Liver (tissue), 9 donors: ENCODE measurements around the gene LRRC27. TPM values are rescaled to one million over a fixed set of nuclear protein-coding genes. Genes with fewer than 3 reads are reported as not detected.
"Not testable (repeated sequence)": the region's sequence is repeated elsewhere in the genome, so short reads cannot be mapped to it uniquely, and the experiment has no call there.

Experiments used
- DNase-seq: peaks from one replicate; pipeline ENCODE4 v3.0.0-alpha.2; 2017; ENCODE audit warnings: low spot score
- H3K27ac ChIP-seq, 2 donors: one replicate each; pipeline ENCODE4 v1.7.0; 2013; ENCODE audit warnings: inconsistent platforms in 2 of 2, low read length in 2 of 2, control low read depth in 1 of 2, low read depth in 1 of 2, mild to moderate bottlenecking in 1 of 2
- H3K27me3 ChIP-seq, 4 donors: one replicate each; pipeline versions ENCODE4 v1.6.1 to v1.7.0; 2013; ENCODE audit warnings: low read length in 3 of 4, inconsistent platforms in 1 of 4, mild to moderate bottlenecking in 1 of 4, moderate library complexity in 1 of 4; ENCODE audit not compliant: control insufficient read depth in 4 of 4, insufficient read depth in 4 of 4
- H3K36me3 ChIP-seq, 4 donors: one replicate each; pipeline versions ENCODE4 v1.6.1 to v1.7.0; 2013; ENCODE audit warnings: low read length in 3 of 4, mild to moderate bottlenecking in 3 of 4, low read depth in 1 of 4, moderate library complexity in 1 of 4; ENCODE audit not compliant: control insufficient read depth in 4 of 4, insufficient read depth in 3 of 4
- H3K4me1 ChIP-seq, 4 donors: one replicate each; pipeline versions ENCODE4 v1.6.1 to v1.7.0; 2013; ENCODE audit warnings: low read length in 3 of 4, mild to moderate bottlenecking in 3 of 4, moderate library complexity in 1 of 4; ENCODE audit not compliant: control insufficient read depth in 4 of 4, insufficient read depth in 4 of 4
- H3K4me3 ChIP-seq, 3 donors: one replicate each; pipeline versions ENCODE4 v1.6.1 to v1.7.0; 2013; ENCODE audit warnings: low read length in 3 of 3, control low read depth in 1 of 3, low read depth in 1 of 3, mild to moderate bottlenecking in 1 of 3
- H3K9ac ChIP-seq, 2 donors: one replicate each; pipeline ENCODE4 v1.7.0; 2013; ENCODE audit warnings: low read length in 2 of 2, mild to moderate bottlenecking in 2 of 2, moderate library complexity in 2 of 2, control low read depth in 1 of 2, low read depth in 1 of 2
- H3K9me3 ChIP-seq, 4 donors: one replicate each; pipeline versions ENCODE4 v1.6.1 to v1.7.0; 2013; ENCODE audit warnings: low read length in 3 of 4; ENCODE audit not compliant: control insufficient read depth in 4 of 4
- ATF3 ChIP-seq: IDR thresholded peaks from 2 replicates; pipeline ENCODE4 v1.6.1; 2016; ENCODE audit warnings: antibody characterized with exemption
- CTCF ChIP-seq: fragments of 150-350 bp; IDR thresholded peaks from 2 replicates; pipeline ENCODE4 v1.5.1; 2017; ENCODE audit warnings: improper control_type of control experiment, low read depth, low read length; ENCODE audit not compliant: missing input control
- EGR1 ChIP-seq, 2 donors: IDR thresholded peaks; 2 replicates each; pipeline ENCODE4 v1.6.1; 2016 to 2018; ENCODE audit warnings: antibody characterized with exemption in 2 of 2, low read depth in 2 of 2
- FOXA1 ChIP-seq: IDR thresholded peaks from 2 replicates; pipeline ENCODE4 v1.6.1; 2016; ENCODE audit warnings: antibody characterized with exemption
- FOXA2 ChIP-seq: IDR thresholded peaks from 2 replicates; pipeline ENCODE4 v1.6.1; 2016; ENCODE audit warnings: antibody characterized with exemption
- GABPA ChIP-seq, 2 donors: IDR thresholded peaks in 1 of 2; conservative IDR thresholded peaks in 1 of 2; 2 replicates each; pipeline ENCODE4 v1.6.1; 2016; ENCODE audit warnings: antibody characterized with exemption in 2 of 2, mild to moderate bottlenecking in 1 of 2, moderate library complexity in 1 of 2
- HNF4A ChIP-seq, 2 donors: conservative IDR thresholded peaks; 2 replicates each; pipeline ENCODE4 v1.6.1; 2016; ENCODE audit warnings: antibody characterized with exemption in 2 of 2, mild to moderate bottlenecking in 2 of 2
- HNF4G ChIP-seq: IDR thresholded peaks from 2 replicates; pipeline ENCODE4 v1.6.1; 2016; ENCODE audit warnings: antibody characterized with exemption
- JUND ChIP-seq, 2 donors: IDR thresholded peaks; 2 replicates each; pipeline ENCODE4 v1.6.1; 2016; ENCODE audit warnings: antibody characterized with exemption in 2 of 2
- MAX ChIP-seq: IDR thresholded peaks from 2 replicates; pipeline ENCODE4 v1.6.1; 2016; ENCODE audit warnings: antibody characterized with exemption
- NR2F2 ChIP-seq: IDR thresholded peaks from 2 replicates; pipeline ENCODE4 v1.6.1; 2016; ENCODE audit warnings: antibody characterized with exemption
- RAD21 ChIP-seq, 2 donors: IDR thresholded peaks; 2 replicates each; pipeline ENCODE4 v1.6.1; 2016; ENCODE audit warnings: antibody characterized with exemption in 2 of 2, mild to moderate bottlenecking in 2 of 2
- REST ChIP-seq: IDR thresholded peaks from 2 replicates; pipeline ENCODE4 v1.6.1; 2016; ENCODE audit warnings: antibody characterized with exemption, mild to moderate bottlenecking
- RXRA ChIP-seq, 2 donors: IDR thresholded peaks; 2 replicates each; pipeline ENCODE4 v1.6.1; 2017 to 2018; ENCODE audit warnings: antibody characterized with exemption in 2 of 2, mild to moderate bottlenecking in 1 of 2
- SP1 ChIP-seq: IDR thresholded peaks from 2 replicates; pipeline ENCODE4 v1.6.1; 2018; ENCODE audit warnings: antibody characterized with exemption, mild to moderate bottlenecking
- TAF1 ChIP-seq: conservative IDR thresholded peaks from 2 replicates; pipeline ENCODE4 v1.6.1; 2016; ENCODE audit warnings: antibody characterized with exemption, mild to moderate bottlenecking
- YY1 ChIP-seq: IDR thresholded peaks from 2 replicates; pipeline ENCODE4 v1.6.1; 2016; ENCODE audit warnings: antibody characterized with exemption, mild to moderate bottlenecking
- ZBTB33 ChIP-seq: IDR thresholded peaks from 2 replicates; pipeline ENCODE4 v1.6.1; 2016; ENCODE audit warnings: antibody characterized with exemption
- WGBS: extraction: QIAGEN DNeasy Blood & Tissue Kit; methylation state at CpG from one replicate; pipeline ENCODE4 v1.1.7; 2013; 5-methylcytosine and 5-hydroxymethylcytosine counted together
- polyA plus RNA-seq, 2 donors: library from polyadenylated mRNA; stranded (reverse) in 1 of 2; unstranded in 1 of 2; fragments of 200-250 nt in 1 of 2; fragments of >200 nt in 1 of 2; fragmentation: Nextera tagmentation in 1 of 2; extraction: Ambion mirVana in 1 of 2; gene quantifications; one replicate each; pipeline versions ENCODE4 v1.2.1 to v1.2.3, GENCODE V29; 2013 to 2015
- total RNA-seq, 2 donors: library from RNA; depleted of rRNA; stranded (reverse); fragments of >200 nt; gene quantifications; one replicate each; pipeline ENCODE4 v1.2.3, GENCODE V29; 2014
- donor health status: healthy.
- donor health status: healthy.
- donor health status: healthy.
- donor health status: healthy.
- donor health status: healthy.

Gene LRRC27
- total and polyA plus RNA-seq, 4 donors: 1.8 to 2.8 (median 2.6) TPM

DNA sequence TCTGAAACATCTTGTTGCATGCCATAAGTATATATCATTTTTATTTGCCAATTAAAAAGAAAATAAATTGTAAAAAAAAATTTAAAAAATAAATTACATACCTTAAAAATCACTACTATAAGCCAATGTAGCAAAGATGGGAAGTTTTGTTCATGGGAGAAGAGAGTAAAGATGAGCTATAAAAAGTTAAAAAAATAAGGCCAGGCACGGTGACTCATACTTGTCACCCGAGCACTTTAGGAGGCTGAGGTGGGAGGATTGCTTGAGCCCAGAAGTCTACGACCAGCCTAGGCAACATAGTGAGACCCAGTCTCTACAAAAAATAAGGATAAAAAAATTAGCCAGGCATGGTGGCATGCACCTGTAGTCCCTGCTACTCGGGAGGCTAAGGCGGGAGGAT is 15.9 kb upstream of the LRRC27 start:
- DNase-seq: no peak
- Histone ChIP-seq H3K27ac (no peak overlapping the region), H3K9me3 (peaks cover 0 to 4% (median 0%) of the 10 kb centered on the region in 4 donors), H3K27me3 (no peaks in the 10 kb centered on the region), H3K36me3 (no peaks in the 10 kb centered on the region), H3K4me3 (no peak overlapping the region), H3K9ac (no peak overlapping the region), H3K4me1 (no peaks in the 10 kb centered on the region)
- TF ChIP-seq REST (no peak), HNF4G (no peak), SP1 (no peak), ZBTB33 (no peak), TAF1 (no peak), NR2F2 (no peak), CTCF (no peak), HNF4A (conservative IDR thresholded peaks at IDR 0.05) (no peak), FOXA1 (no peak), YY1 (no peak), ATF3 (no peak), FOXA2 (no peak), JUND (IDR thresholded peaks at IDR 0.05) (no peak), RAD21 (IDR thresholded peaks at IDR 0.05) (no peak), GABPA (IDR thresholded peaks at IDR 0.05 in 1 of 2, conservative IDR thresholded peaks at IDR 0.05 in 1 of 2) (no peak), EGR1 (IDR thresholded peaks at IDR 0.05; ENCODE audit: low read depth in 2 of 2) (no peak), MAX (no peak), RXRA (IDR thresholded peaks at IDR 0.05) (no peak)
- 87% methylated on average over 5 of the region's 5 CpGs for WGBS

DNA sequence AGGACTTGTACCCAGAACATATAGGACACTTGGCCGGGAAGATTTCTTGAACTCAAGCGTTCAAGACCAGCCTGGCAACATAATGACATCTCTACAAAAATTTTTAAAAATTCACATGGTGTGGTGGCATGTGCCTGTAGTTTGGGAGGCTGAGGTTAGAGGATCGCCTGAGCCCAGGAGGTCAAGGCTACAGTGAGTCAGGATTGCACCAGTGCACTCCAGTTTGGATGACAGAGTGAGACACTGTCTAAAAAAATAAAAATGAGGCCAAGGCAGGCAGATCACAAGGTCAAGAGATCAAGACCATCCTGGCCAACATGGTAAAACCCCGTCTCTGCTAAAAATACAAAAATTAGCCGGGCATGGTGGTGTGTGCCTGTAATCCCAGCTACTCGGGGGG is 14.5 kb upstream of the LRRC27 start:
- H3K4me1 ChIP-seq, H3K9me3 ChIP-seq, H3K4me3 ChIP-seq, H3K27me3 ChIP-seq, H3K9ac ChIP-seq, H3K27ac ChIP-seq, H3K36me3 ChIP-seq, DNase-seq: not testable (repeated sequence)
- WGBS: 86% methylated on average over 6 of the region's 6 CpGs
